Kidney epithelial cell (primary cell): ENCODE results near the gene STAC3. TPM values are rescaled to one million over a fixed set of nuclear protein-coding genes. Genes with fewer than 3 reads are reported as not detected.

Source experiments
- DNase-seq: peaks from one replicate; pipeline ENCODE4 v3.0.0-alpha.2; 2010; ENCODE audit warnings: low read depth
- H3K27me3 ChIP-seq: 2 replicates; pipeline ENCODE4 v1.6.0; 2011; ENCODE audit warnings: low read length; ENCODE audit not compliant: control insufficient read depth, insufficient read depth
- H3K36me3 ChIP-seq: 2 replicates; pipeline ENCODE4 v1.5.1; 2011; ENCODE audit warnings: low read length; ENCODE audit not compliant: control insufficient read depth, insufficient read depth
- H3K4me3 ChIP-seq: 2 replicates; pipeline ENCODE4 v1.5.1; 2011; ENCODE audit warnings: low read depth, mild to moderate bottlenecking, control low read depth, low read length
- total RNA-seq: library from RNA; depleted of rRNA; stranded (reverse); fragments of >200 nt; gene quantifications from 2 replicates; pipeline ENCODE4 v1.2.3, GENCODE V29; 2015
- TF ChIP-seq, protein P1 (sequence below): IDR thresholded peaks from 2 replicates; pipeline ENCODE4 v1.5.1; 2011; ENCODE audit warnings: mild to moderate bottlenecking, moderate library complexity, low read length, control low read depth, inconsistent platforms; ENCODE audit not compliant: insufficient read depth, poor library complexity, severe bottlenecking

STAC3 gene
- total RNA-seq, 1 donor from 2014 or later = 0.71 TPM

DNA sequence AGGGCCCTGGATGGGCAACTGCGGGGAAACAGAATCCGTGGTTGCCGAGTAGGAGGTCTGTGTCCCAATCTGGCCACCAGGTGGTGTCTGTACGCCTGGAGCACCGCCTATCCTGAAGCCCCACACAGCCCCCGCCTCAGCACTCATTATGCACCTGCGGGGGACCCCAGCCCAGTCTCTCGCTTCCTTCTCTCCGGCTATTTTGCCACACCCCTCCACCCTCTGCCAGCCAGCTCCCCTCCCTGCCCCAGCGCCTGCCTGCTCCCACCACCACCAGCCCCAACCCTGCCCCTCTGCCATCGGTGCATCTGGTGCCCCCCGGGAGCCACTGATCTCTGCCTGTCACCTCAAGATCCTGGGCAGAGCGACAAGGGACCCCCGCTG is 36.6 kb downstream of the STAC3 start:
- Histone ChIP-seq H3K27me3 (peaks cover 50% of the 10 kb centered on the region), H3K36me3 (no peaks in the 10 kb centered on the region), H3K4me3 (no peak overlapping the region)
- TF ChIP-seq, protein P1, sequence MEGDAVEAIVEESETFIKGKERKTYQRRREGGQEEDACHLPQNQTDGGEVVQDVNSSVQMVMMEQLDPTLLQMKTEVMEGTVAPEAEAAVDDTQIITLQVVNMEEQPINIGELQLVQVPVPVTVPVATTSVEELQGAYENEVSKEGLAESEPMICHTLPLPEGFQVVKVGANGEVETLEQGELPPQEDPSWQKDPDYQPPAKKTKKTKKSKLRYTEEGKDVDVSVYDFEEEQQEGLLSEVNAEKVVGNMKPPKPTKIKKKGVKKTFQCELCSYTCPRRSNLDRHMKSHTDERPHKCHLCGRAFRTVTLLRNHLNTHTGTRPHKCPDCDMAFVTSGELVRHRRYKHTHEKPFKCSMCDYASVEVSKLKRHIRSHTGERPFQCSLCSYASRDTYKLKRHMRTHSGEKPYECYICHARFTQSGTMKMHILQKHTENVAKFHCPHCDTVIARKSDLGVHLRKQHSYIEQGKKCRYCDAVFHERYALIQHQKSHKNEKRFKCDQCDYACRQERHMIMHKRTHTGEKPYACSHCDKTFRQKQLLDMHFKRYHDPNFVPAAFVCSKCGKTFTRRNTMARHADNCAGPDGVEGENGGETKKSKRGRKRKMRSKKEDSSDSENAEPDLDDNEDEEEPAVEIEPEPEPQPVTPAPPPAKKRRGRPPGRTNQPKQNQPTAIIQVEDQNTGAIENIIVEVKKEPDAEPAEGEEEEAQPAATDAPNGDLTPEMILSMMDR = peak; percentile 75
- no peak for DNase-seq

DNA sequence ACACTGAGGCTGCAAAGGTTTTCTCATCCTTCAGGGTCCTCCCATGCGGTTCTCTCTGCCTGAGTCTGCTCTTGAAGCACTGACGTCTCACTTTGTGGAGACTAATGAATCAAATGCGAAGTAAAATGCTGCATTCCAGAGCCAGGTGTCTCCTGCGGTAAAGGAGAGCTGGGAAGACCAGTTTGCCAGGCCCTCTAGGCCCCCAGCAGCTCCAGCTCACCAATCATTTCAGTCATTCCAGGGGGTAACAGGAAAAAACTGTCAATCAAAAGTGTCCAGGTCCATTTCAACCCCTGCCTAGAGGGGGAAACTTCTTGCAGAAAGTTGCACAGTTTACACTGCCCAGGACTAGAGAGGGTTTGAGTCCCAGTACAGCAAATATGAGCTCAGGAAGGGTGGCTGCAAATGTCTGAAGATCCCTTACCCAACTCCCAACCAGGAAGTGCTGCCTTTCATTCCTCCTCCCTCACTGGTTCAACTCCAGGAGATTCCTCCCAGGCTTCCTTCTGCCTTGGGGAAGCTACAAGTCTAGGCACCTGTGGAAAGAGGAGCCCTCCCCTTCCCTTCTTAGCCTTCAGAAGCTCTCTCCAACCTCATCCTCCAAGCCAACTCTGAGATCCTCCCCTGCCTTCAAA is 37.1 kb downstream of the STAC3 start:
- H3K4me3 ChIP-seq = no peak overlapping the region
- H3K36me3 ChIP-seq = no peaks in the 10 kb centered on the region
- TF ChIP-seq, protein P1 = no peak
- DNase-seq = no peak
- peaks cover 45% of the 10 kb centered on the region for H3K27me3 ChIP-seq

DNA sequence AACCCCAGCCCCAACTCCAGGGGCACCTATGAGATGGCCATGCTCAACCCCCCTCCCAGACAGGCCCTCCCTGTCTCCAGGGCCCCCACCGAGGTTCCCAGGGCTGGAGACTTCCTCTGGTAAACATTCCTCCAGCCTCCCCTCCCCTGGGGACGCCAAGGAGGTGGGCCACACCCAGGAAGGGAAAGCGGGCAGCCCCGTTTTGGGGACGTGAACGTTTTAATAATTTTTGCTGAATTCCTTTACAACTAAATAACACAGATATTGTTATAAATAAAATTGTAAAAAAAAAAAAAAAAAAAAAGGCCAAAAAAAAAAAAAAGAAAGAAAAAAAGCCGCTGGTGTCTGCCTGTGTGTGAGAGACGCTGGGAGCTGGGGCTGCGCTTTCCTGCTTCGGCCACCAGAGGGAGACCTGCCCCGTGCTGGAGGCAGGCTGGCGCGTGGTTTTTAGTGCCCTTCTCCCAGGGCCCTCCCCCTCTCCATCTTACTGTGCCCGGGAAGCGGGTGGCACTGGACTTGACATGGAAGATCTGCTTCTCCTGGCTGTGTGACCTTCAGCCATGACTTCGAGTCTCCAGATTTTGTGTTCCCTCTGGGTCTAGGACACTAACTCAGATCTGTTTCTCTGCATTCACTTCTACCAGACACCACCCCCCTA is 37.8 kb downstream of the STAC3 start:
- Histone ChIP-seq H3K4me3 (no peak overlapping the region), H3K36me3 (no peaks in the 10 kb centered on the region), H3K27me3 (peaks cover 39% of the 10 kb centered on the region)
- peak; percentile 43 for DNase-seq
- TF ChIP-seq, protein P1 = peak; percentile 98

DNA sequence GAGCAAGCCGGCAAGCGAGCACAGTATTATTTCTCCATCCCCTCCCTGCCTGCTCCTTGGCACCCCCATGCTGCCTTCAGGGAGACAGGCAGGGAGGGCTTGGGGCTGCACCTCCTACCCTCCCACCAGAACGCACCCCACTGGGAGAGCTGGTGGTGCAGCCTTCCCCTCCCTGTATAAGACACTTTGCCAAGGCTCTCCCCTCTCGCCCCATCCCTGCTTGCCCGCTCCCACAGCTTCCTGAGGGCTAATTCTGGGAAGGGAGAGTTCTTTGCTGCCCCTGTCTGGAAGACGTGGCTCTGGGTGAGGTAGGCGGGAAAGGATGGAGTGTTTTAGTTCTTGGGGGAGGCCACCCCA is 38.3 kb downstream of the STAC3 start:
- Histone ChIP-seq H3K36me3 (no peaks in the 10 kb centered on the region), H3K27me3 (peaks cover 34% of the 10 kb centered on the region), H3K4me3 (no peak overlapping the region)
- no peak for DNase-seq
- TF ChIP-seq, protein P1 = no peak

DNA sequence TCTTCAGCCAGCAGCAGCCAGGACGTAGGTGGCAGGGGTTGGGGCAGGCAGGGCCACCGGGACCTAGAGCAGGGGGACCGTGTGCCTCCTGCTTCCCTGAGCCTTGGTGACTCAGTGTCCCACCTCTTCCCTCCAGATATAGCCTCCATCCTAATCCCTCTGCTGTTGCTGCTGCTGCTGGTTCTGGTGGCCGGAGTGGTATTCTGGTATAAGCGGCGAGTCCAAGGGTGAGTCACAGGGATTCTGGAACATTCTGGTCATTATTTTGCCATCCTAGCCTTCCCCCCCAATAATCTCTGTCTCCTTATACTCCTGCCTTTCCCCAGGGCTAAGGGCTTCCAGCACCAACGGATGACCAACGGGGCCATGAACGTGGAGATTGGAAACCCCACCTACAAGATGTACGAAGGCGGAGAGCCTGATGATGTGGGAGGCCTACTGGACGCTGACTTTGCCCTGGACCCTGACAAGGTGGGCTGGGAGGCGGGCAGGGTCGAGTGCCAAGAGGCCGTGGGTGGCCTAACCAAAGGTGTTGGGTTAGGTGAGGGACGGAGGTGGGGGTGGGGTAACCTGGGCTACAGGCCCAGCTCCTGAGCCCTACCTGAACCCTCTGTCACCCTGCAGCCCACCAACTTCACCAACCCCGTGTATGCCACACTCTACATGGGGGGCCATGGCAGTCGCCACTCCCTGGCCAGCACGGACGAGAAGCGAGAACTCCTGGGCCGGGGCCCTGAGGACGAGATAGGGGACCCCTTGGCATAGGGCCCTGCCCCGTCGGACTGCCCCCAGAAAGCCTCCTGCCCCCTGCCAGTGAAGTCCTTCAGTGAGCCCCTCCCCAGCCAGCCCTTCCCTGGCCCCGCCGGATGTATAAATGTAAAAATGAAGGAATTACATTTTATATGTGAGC is 38.9 kb downstream of the STAC3 start:
- H3K36me3 ChIP-seq = no peaks in the 10 kb centered on the region
- TF ChIP-seq, protein P1 = no peak
- peaks cover 28% of the 10 kb centered on the region for H3K27me3 ChIP-seq
- DNase-seq = no peak
- no peak overlapping the region for H3K4me3 ChIP-seq
